H1 (cell line): ENCODE results near the gene CRYGN. TPM values are rescaled to one million over a fixed set of nuclear protein-coding genes. Genes with fewer than 3 reads are reported as not detected.

ENCODE experiments used
- CTCF ChIA-PET: fragments of 300-600 bp; sonication (Branson Sonifier 250); formaldehyde crosslinking; loops from one replicate; lab custom pipeline; 2021; ENCODE audit not compliant: partially characterized antibody; lab: Charles Lee
- POLR2A ChIA-PET: fragments of 300-600 bp; sonication (Branson Sonifier 250); formaldehyde crosslinking; loops from one replicate; lab custom pipeline; 2021; ENCODE audit warnings: inconsistent platforms; ENCODE audit not compliant: partially characterized antibody; lab: Charles Lee
- DNase-seq, 2 experiments: peaks; one replicate each; pipeline versions ENCODE4 v3.0.0 to v3.0.0-alpha.2; 2010 to 2022; ENCODE audit warnings: low spot score in 2 of 2, low read depth in 1 of 2, mixed read lengths in 1 of 2
- FAIRE-seq: peaks from 2 replicates; lab custom pipeline; 2011; peaks lifted over from hg19 to GRCh38; lab: Jason Lieb, UNC
- H2AFZ ChIP-seq: 2 replicates; pipeline ENCODE4 v1.8.1; 2012; ENCODE audit warnings: low read length, inconsistent platforms
- H2AK5ac ChIP-seq: 2 replicates; pipeline ENCODE4 v1.6.1; 2013; ENCODE audit warnings: low read depth, low read length
- H2BK120ac ChIP-seq: replicated peaks from 2 replicates; pipeline ENCODE3; 2013; ENCODE audit warnings: low read depth, low read length, inconsistent platforms
- H2BK12ac ChIP-seq: 2 replicates; pipeline ENCODE4 v1.6.1; 2013; ENCODE audit warnings: low read depth, low read length
- H2BK15ac ChIP-seq: 2 replicates; pipeline ENCODE4 v1.6.1; 2013; ENCODE audit warnings: low read length
- H2BK20ac ChIP-seq: 2 replicates; pipeline ENCODE4 v1.6.1; 2013; ENCODE audit warnings: low read length
- H2BK5ac ChIP-seq: 2 replicates; pipeline ENCODE4 v1.6.1; 2013; ENCODE audit warnings: low read depth, low read length
- H3K14ac ChIP-seq: 2 replicates; pipeline ENCODE4 v1.6.1; 2013; ENCODE audit warnings: inconsistent platforms; ENCODE audit not compliant: insufficient read length
- H3K18ac ChIP-seq: 2 replicates; pipeline ENCODE4 v1.6.1; 2013; ENCODE audit warnings: low read length; ENCODE audit errors: extremely low read depth
- H3K23ac ChIP-seq: 2 replicates; pipeline ENCODE4 v1.6.1; 2013; ENCODE audit warnings: inconsistent platforms; ENCODE audit not compliant: insufficient read length
- H3K23me2 ChIP-seq: 2 replicates; pipeline ENCODE4 v1.6.1; 2013; ENCODE audit warnings: low read depth, low read length
- H3K27ac ChIP-seq: 2 replicates; pipeline ENCODE4 v1.6.1; 2011; ENCODE audit warnings: low read depth, low read length, inconsistent platforms
- H3K27me3 ChIP-seq, 4 experiments: replicated peaks in 1 of 4; 1 replicate in 1 of 4; 2 replicates in 3 of 4; pipeline versions ENCODE4 v1.6.1 to v1.8.1; 2011 to 2013; ENCODE audit warnings: low read length in 3 of 4, mild to moderate bottlenecking in 3 of 4, inconsistent platforms in 2 of 4, mixed read lengths in 2 of 4, moderate library complexity in 1 of 4; ENCODE audit not compliant: control insufficient read depth in 3 of 4, insufficient read depth in 3 of 4; ENCODE audit errors: extremely low read depth in 1 of 4
- H3K36me3 ChIP-seq, 4 experiments: 2 replicates each; pipeline versions ENCODE4 v1.6.1 to v1.8.1; 2011 to 2013; ENCODE audit warnings: mild to moderate bottlenecking in 4 of 4, low read length in 3 of 4, moderate library complexity in 2 of 4, control low read depth in 1 of 4, inconsistent platforms in 1 of 4; ENCODE audit not compliant: insufficient read depth in 4 of 4, control insufficient read depth in 2 of 4
- H3K4ac ChIP-seq: replicated peaks from 2 replicates; pipeline ENCODE3; 2013; ENCODE audit warnings: low read length, low read depth, mixed read lengths, inconsistent platforms; ENCODE audit not compliant: insufficient read length
- H3K4me1 ChIP-seq, 4 experiments: replicated peaks in 1 of 4; 1 replicate in 1 of 4; 2 replicates in 3 of 4; pipeline versions ENCODE4 v1.6.1 to v1.8.1; 2011 to 2013; ENCODE audit warnings: low read length in 3 of 4, inconsistent platforms in 2 of 4, mixed read lengths in 1 of 4; ENCODE audit not compliant: insufficient read depth in 4 of 4, control insufficient read depth in 3 of 4
- H3K4me2 ChIP-seq, 2 experiments: 2 replicates each; pipeline versions ENCODE4 v1.6.1 to v1.8.1; 2011 to 2013; ENCODE audit warnings: low read depth in 2 of 2, low read length in 2 of 2, control low read depth in 1 of 2, inconsistent platforms in 1 of 2, mild to moderate bottlenecking in 1 of 2; ENCODE audit not compliant: insufficient read depth in 1 of 2
- H3K4me3 ChIP-seq, 4 experiments: fragments of 200-600, 300-600 bp in 1 of 4; sonication (generic), shearing (Covaris generic), sonication (Bioruptor Twin) in 1 of 4; 2 replicates each; pipeline versions ENCODE4 v1.5.1 to v1.8.1; 2011 to 2016; ENCODE audit warnings: low read length in 4 of 4, low read depth in 3 of 4, control low read depth in 2 of 4, inconsistent platforms in 2 of 4, mild to moderate bottlenecking in 2 of 4, mixed read lengths in 1 of 4, moderate library complexity in 1 of 4; ENCODE audit not compliant: insufficient read depth in 2 of 4; ENCODE audit errors: extremely low read depth in 1 of 4
- H3K56ac ChIP-seq: replicated peaks from 2 replicates; pipeline ENCODE3; 2013; ENCODE audit warnings: low read depth, mild to moderate bottlenecking, mixed read lengths, low read length, inconsistent platforms; ENCODE audit not compliant: insufficient read length
- H3K79me1 ChIP-seq: 2 replicates; pipeline ENCODE4 v1.6.1; 2013; ENCODE audit warnings: low read depth, low read length, control low read depth
- H3K79me2 ChIP-seq, 2 experiments: 2 replicates each; pipeline versions ENCODE4 v1.6.1 to v1.8.1; 2012 to 2013; ENCODE audit warnings: low read length in 2 of 2, mild to moderate bottlenecking in 2 of 2, inconsistent platforms in 1 of 2; ENCODE audit not compliant: insufficient read depth in 2 of 2, control insufficient read depth in 1 of 2
- H3K9ac ChIP-seq, 4 experiments: replicated peaks in 1 of 4; 1 replicate in 1 of 4; 2 replicates in 3 of 4; pipeline versions ENCODE4 v1.6.1 to v1.8.1; 2011 to 2013; ENCODE audit warnings: low read depth in 3 of 4, low read length in 3 of 4, control low read depth in 2 of 4, mild to moderate bottlenecking in 2 of 4, moderate library complexity in 2 of 4, inconsistent platforms in 1 of 4; ENCODE audit errors: extremely low read depth in 1 of 4
- H3K9me3 ChIP-seq, 2 experiments: 2 replicates each; pipeline versions ENCODE4 v1.6.1 to v1.8.1; 2012 to 2013; ENCODE audit warnings: mild to moderate bottlenecking in 2 of 2, moderate library complexity in 2 of 2, control low read depth in 1 of 2, inconsistent platforms in 1 of 2, low read depth in 1 of 2, low read length in 1 of 2, mixed read lengths in 1 of 2; ENCODE audit not compliant: insufficient read depth in 2 of 2
- H4K20me1 ChIP-seq, 2 experiments: replicated peaks in 1 of 2; 2 replicates each; pipeline versions ENCODE3 to v1.8.1; 2011 to 2013; ENCODE audit warnings: inconsistent platforms in 2 of 2, low read length in 2 of 2, mild to moderate bottlenecking in 1 of 2; ENCODE audit not compliant: insufficient read depth in 2 of 2, control insufficient read depth in 1 of 2
- H4K5ac ChIP-seq: 2 replicates; pipeline ENCODE4 v1.6.1; 2013; ENCODE audit warnings: low read length, low read depth, mixed read lengths, inconsistent platforms; ENCODE audit not compliant: insufficient read length
- H4K8ac ChIP-seq: 2 replicates; pipeline ENCODE4 v1.8.0; 2013; ENCODE audit warnings: mild to moderate bottlenecking, moderate library complexity, low read length, inconsistent platforms; ENCODE audit not compliant: insufficient read depth; ENCODE audit errors: extremely low read depth
- H4K91ac ChIP-seq: replicated peaks from 2 replicates; pipeline ENCODE3; 2013; ENCODE audit warnings: low read length, mixed read lengths, inconsistent platforms; ENCODE audit not compliant: insufficient read length
- CREB1 ChIP-seq: IDR thresholded peaks from 2 replicates; pipeline ENCODE4 v1.6.1; 2012; ENCODE audit warnings: inconsistent platforms
- HDAC6 ChIP-seq: IDR thresholded peaks from one replicate; pipeline ENCODE4 v1.7.1; 2012; ENCODE audit warnings: low read depth, mild to moderate bottlenecking, inconsistent platforms, low read length, moderate library complexity
- PHF8 ChIP-seq: fragments of 200-600 bp; sonication (generic); conservative IDR thresholded peaks from 2 replicates; pipeline ENCODE4 v1.7.1; 2012; ENCODE audit warnings: low read depth, mild to moderate bottlenecking, inconsistent platforms, low read length, moderate library complexity
- SAP30 ChIP-seq: fragments of 300-600 bp; sonication (generic); IDR thresholded peaks from 2 replicates; pipeline ENCODE4 v1.7.1; 2012; ENCODE audit warnings: low read length, moderate library complexity, mild to moderate bottlenecking, inconsistent platforms; ENCODE audit not compliant: insufficient read depth, insufficient replicate concordance
- SIN3A ChIP-seq, 2 experiments: IDR thresholded peaks in 1 of 2; conservative IDR thresholded peaks in 1 of 2; 2 replicates each; pipeline ENCODE4 v1.6.1; 2011 to 2012; ENCODE audit warnings: low read length in 2 of 2, improper control_type of control experiment in 1 of 2, low read depth in 1 of 2, mild to moderate bottlenecking in 1 of 2
- SUZ12 ChIP-seq: fragments of 200-600 bp; sonication (generic); IDR thresholded peaks from 2 replicates; pipeline ENCODE4 v1.6.1; 2012; ENCODE audit warnings: mild to moderate bottlenecking, inconsistent platforms, low read length, moderate library complexity, mixed read lengths
- TAF1 ChIP-seq: IDR thresholded peaks from 2 replicates; pipeline ENCODE4 v1.6.1; 2011; ENCODE audit warnings: mild to moderate bottlenecking, low read depth, low read length
- TCF12 ChIP-seq: IDR thresholded peaks from 2 replicates; pipeline ENCODE4 v1.6.1; 2011; ENCODE audit warnings: low read depth, mild to moderate bottlenecking, low read length
- USF2 ChIP-seq: IDR thresholded peaks from 2 replicates; pipeline ENCODE4 v1.6.1; 2011; ENCODE audit warnings: low read length, improper control_type of control experiment
- WGBS, 2 experiments: shearing (Covaris generic) in 1 of 2; methylation state at CpG; one replicate each; pipeline versions ENCODE4 v1.1.6 to v1.1.7; 2013 to 2015; ENCODE audit warnings: low lambda C conversion rate in 2 of 2, mixed read lengths in 2 of 2, inconsistent platforms in 1 of 2, low coverage in 1 of 2, missing lambda C conversion rate in 1 of 2; ENCODE audit not compliant: insufficient replicate concordance in 2 of 2, insufficient coverage in 1 of 2, insufficient read length in 1 of 2; ENCODE audit errors: extremely low coverage in 1 of 2, missing lambda C conversion rate in 1 of 2; 5-methylcytosine and 5-hydroxymethylcytosine counted together
- polyA plus RNA-seq, 7 experiments: library from polyadenylated mRNA; depleted of rRNA in 3 of 7; stranded (reverse) in 5 of 7; unstranded in 2 of 7; fragments of >200 nt in 5 of 7; fragments of 200-250 nt in 2 of 7; gene quantifications; 1 replicate in 5 of 7; 2 replicates in 1 of 7; 4 replicates in 1 of 7; pipeline versions ENCODE4 v1.2.1 to v1.2.3, GENCODE V29; 2011 to 2013; ENCODE audit warnings: missing spikeins in 2 of 7, mixed read lengths in 2 of 7
- total RNA-seq: library from RNA; stranded (reverse); fragmentation: NEBNext Ultra II Directional; extraction: Animal tissue kit (Norgen Biotek cat#: 25700); gene quantifications from 2 replicates; pipeline ENCODE4 v1.2.1, GENCODE V29; 2021
- TF ChIP-seq, protein P1 (sequence below): IDR thresholded peaks from 2 replicates; pipeline ENCODE4 v1.6.1; 2012; ENCODE audit warnings: inconsistent platforms

CRYGN gene
- total and polyA plus RNA-seq, 2 of the 8 experiments (the other 6 are each of a cell fraction or from before 2014, with no cell fraction given) = 0.98 to 1.6 TPM

DNA sequence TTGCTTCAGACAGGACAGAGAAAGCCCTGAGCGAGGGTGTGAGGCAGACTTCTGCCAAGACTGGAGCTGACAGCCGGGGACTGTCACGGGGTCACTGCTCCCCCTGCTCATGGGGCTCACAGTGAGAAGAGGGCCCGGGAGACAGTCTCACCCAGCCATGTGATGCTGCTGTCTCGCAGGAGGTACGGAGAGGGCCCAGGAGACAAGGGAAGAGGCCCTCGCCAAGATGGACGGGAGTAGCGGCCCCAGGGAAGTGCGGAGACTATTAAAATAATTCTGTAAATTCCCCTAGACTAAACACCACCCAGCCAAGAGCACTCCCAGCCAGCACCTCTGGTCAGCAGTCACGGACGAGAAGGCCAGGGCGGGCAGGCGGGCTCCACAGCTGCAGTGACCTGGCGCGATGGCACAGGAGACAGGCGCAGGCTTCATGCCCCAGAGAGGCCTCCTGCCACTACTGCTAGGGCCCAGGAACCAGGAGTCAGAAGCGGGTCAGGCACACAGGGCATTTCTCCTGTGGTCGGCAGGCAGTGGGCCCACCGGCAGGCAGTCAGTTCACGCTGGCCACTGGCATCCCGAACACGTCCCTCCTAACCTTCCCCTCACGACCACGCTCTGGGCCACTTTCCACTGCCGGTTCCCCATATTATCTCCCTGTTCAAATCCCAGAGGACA, 54.2 kb downstream of the CRYGN start:
- H3K4ac ChIP-seq = no peak overlapping the region
- H3K27me3 ChIP-seq = peaks cover 8 to 27% (median 22%) of the 10 kb centered on the region in 4 experiments
- no peak overlapping the region for H4K91ac ChIP-seq
- no peak overlapping the region for H2AFZ ChIP-seq
- no peaks in the 10 kb centered on the region for H4K20me1 ChIP-seq
- ChIA-PET POLR2A (interaction anchor here (0.6 kb wide), 1 partner anchor 126 kb away, joined by 4 read pairs; no protein-coding TSS in a partner anchor), CTCF (interaction anchor here (0.8 to 3.2 kb wide), 7 partner anchors 11 to 63 kb away, joined by 3 to 16 read pairs (median 4); no protein-coding TSS in a partner anchor)
- no peak overlapping the region for H3K27ac ChIP-seq
- no peak overlapping the region for H2BK12ac ChIP-seq
- H3K79me1 ChIP-seq = no peaks in the 10 kb centered on the region
- H3K56ac ChIP-seq = no peak overlapping the region
- no peak overlapping the region for H3K18ac ChIP-seq
- no peak overlapping the region; the same call in 1 of the 2 replicates for H4K8ac ChIP-seq
- no peaks in the 10 kb centered on the region for H3K36me3 ChIP-seq
- no peak overlapping the region for H3K9ac ChIP-seq
- peaks cover 14% of the 10 kb centered on the region; the same call in 1 of the 2 replicates for H3K23me2 ChIP-seq
- H2BK15ac ChIP-seq = no peak overlapping the region
- H3K14ac ChIP-seq = no peak overlapping the region
- 90% methylated on average over 24 of the region's 26 CpGs; no CpG with 5 or more reads in 1 of the 2 experiments for WGBS, 2 experiments
- H2AK5ac ChIP-seq = no peak overlapping the region
- no peak overlapping the region for H3K4me3 ChIP-seq
- H2BK20ac ChIP-seq = no peak overlapping the region
- H3K4me1 ChIP-seq = peaks cover 0 to 18% (median 7%) of the 10 kb centered on the region in 4 experiments; a peak in 6 of 7 replicates
- no peak overlapping the region for H4K5ac ChIP-seq
- FAIRE-seq = no peak
- no peak overlapping the region for H2BK120ac ChIP-seq
- no peaks in the 10 kb centered on the region for H3K9me3 ChIP-seq
- no peak overlapping the region for H3K4me2 ChIP-seq
- no peak for DNase-seq
- H2BK5ac ChIP-seq = no peak overlapping the region
- H3K79me2 ChIP-seq = no peaks in the 10 kb centered on the region
- no peak overlapping the region for H3K23ac ChIP-seq
- TF ChIP-seq PHF8 = no peak
- no peak for TF ChIP-seq USF2
- no peak for TF ChIP-seq SUZ12
- no peak for TF ChIP-seq TAF1
- TF ChIP-seq SIN3A (conservative IDR thresholded peaks at IDR 0.05 in 1 of 2, IDR thresholded peaks at IDR 0.05 in 1 of 2; ENCODE audit: low read depth in 1 of 2, low read length in 2 of 2) = no peak
- TF ChIP-seq TCF12 = no peak
- no peak for TF ChIP-seq CREB1
- no peak for TF ChIP-seq SAP30
- no peak for TF ChIP-seq HDAC6
- TF ChIP-seq, protein P1, sequence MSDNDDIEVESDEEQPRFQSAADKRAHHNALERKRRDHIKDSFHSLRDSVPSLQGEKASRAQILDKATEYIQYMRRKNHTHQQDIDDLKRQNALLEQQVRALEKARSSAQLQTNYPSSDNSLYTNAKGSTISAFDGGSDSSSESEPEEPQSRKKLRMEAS = no peak
